Mucosa of stomach (tissue), 1 donor: Measurements from ENCODE around the gene ZNF358.

Experiments used
- H3K27me3 ChIP-seq: one replicate; pipeline ENCODE4 v1.7.0; 2013; ENCODE audit warnings: mild to moderate bottlenecking, low read length; ENCODE audit not compliant: control insufficient read depth, insufficient read depth
- H3K36me3 ChIP-seq: one replicate; pipeline ENCODE4 v1.7.0; 2013; ENCODE audit warnings: low read length; ENCODE audit not compliant: control insufficient read depth, insufficient read depth
- H3K4me1 ChIP-seq: one replicate; pipeline ENCODE4 v1.7.0; 2013; ENCODE audit warnings: mild to moderate bottlenecking, low read length; ENCODE audit not compliant: control insufficient read depth, insufficient read depth
- H3K4me3 ChIP-seq: one replicate; pipeline ENCODE4 v1.7.0; 2013; ENCODE audit warnings: low read length
- H3K9ac ChIP-seq: one replicate; pipeline ENCODE4 v1.7.0; 2013; ENCODE audit warnings: mild to moderate bottlenecking, low read length, moderate library complexity
- H3K9me3 ChIP-seq: one replicate; pipeline ENCODE4 v1.7.0; 2013; ENCODE audit warnings: mild to moderate bottlenecking, low read length, moderate library complexity; ENCODE audit not compliant: control insufficient read depth
- donor health status: Pancreatic carcinoma.

Gene ZNF358

DNA sequence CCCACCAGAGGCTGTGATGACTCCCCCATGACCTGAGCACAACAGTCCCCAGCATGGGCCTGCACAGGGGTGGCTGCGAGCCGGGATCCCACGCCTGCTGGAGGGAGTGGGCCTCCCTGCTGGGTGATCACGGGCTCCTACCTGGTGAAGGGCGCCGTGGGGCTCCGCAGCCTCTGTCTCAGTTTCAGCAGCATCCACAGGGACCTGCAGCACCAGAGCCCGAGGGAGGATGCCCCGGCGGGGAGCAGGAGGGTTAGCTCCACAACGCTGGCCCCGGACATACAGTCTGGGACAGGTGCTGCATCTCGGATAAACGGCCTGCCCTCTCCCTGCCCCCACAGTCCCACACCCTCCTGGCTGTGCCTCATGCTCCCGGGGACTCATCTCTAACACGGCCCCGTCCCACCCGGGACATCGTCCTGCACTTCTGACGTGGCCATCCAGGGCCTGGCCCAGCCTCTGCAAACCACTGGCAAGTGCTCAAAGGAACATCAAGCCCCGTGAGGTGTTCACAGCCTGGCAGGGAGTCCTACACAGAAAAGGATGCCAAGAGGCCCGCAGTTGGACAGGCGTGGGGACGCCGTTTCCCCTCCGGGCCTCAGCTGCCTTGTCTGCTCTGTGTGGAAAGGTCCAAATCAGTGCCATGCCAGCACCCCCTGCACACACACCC lies 37.6 kb upstream of the ZNF358 start:
- Histone ChIP-seq H3K9me3 (no peaks in the 10 kb centered on the region), H3K4me3 (no peak overlapping the region), H3K36me3 (no peaks in the 10 kb centered on the region), H3K4me1 (peaks cover 4% of the 10 kb centered on the region), H3K27me3 (no peaks in the 10 kb centered on the region), H3K9ac (no peak overlapping the region)

DNA sequence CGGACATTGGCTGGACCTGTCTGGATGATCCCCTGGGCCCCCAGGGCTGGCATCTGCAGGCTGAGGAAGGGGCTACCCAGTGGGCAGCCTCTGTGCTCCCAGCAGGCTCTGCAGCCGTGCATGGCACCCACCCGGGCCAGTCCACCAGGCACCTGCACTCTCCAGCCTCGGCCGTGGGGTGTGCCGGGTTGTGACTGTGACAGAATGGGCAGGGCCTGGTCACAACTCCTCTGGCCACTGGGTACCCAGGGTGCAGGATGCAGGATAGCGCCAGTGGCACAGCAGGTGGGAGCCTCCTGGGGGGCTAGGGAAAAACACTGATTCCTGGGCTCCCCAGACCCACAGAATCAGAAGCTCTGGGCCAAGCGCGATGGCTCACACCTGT lies 37.1 kb upstream of the ZNF358 start:
- no peak overlapping the region for H3K9ac ChIP-seq
- no peaks in the 10 kb centered on the region for H3K36me3 ChIP-seq
- no peaks in the 10 kb centered on the region for H3K9me3 ChIP-seq

DNA sequence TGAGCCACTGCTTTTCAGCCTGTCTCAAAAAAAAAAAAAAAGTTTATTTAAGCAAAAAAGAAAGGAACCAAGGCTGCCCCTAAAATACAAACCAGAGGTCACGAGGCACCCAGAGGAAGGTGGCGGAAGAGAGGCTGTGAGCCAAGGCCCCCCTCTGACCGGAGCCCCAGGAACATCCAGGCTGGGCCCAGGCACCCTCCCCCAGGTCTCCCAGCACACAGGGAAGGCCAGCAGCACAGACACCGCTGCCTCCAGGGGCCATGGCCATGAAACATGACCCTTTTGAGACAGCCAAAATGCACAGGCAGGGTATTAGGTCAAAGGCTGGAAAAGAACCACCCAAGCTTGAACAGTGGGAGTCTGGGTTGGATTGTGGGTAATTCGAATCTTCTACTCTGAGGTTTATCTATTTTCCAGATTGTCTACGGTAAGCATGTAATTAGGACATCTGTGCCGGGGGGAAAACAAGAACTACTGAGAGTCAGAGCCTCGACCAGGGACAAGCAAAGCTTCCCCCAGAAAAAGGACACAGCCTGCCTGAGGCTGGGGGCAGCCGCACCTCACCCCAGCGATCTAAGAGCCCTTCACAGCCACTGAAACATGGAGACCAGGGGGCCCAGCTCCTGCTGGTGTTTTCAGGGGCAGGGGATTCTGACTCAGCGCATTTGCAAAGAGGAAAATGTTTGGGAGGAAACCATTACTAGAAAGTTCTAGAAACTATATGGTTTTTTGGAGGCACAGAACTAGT lies 35.5 kb upstream of the ZNF358 start:
- no peak overlapping the region for H3K9ac ChIP-seq
- H3K4me1 ChIP-seq, result peaks cover 9% of the 10 kb centered on the region
- no peaks in the 10 kb centered on the region for H3K9me3 ChIP-seq
- H3K36me3 ChIP-seq, result no peaks in the 10 kb centered on the region
- H3K27me3 ChIP-seq, result no peaks in the 10 kb centered on the region
- H3K4me3 ChIP-seq, result no peak overlapping the region

More for the DNA sequence above, 37.1 kb upstream of the ZNF358 start:
- Histone ChIP-seq H3K27me3 (no peaks in the 10 kb centered on the region), H3K4me3 (no peak overlapping the region), H3K4me1 (peaks cover 9% of the 10 kb centered on the region)

DNA sequence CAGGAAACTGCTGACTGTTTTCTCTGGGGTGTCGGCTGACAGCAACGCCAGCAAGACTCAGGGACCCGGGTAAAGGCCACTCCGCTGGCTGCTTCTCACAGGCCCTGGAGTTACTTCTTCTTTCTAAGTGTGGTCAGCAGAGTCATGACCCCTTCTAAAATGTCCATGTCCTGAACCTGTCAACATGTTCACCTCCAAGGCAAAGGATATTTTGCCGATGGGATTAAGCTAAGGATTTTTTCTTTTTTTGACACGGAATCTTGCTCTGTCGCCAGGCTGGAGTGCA lies 35.0 kb upstream of the ZNF358 start:
- Histone ChIP-seq H3K9ac (no peak overlapping the region), H3K4me3 (no peak overlapping the region), H3K9me3 (no peaks in the 10 kb centered on the region), H3K36me3 (no peaks in the 10 kb centered on the region), H3K27me3 (no peaks in the 10 kb centered on the region), H3K4me1 (peaks cover 9% of the 10 kb centered on the region)

DNA sequence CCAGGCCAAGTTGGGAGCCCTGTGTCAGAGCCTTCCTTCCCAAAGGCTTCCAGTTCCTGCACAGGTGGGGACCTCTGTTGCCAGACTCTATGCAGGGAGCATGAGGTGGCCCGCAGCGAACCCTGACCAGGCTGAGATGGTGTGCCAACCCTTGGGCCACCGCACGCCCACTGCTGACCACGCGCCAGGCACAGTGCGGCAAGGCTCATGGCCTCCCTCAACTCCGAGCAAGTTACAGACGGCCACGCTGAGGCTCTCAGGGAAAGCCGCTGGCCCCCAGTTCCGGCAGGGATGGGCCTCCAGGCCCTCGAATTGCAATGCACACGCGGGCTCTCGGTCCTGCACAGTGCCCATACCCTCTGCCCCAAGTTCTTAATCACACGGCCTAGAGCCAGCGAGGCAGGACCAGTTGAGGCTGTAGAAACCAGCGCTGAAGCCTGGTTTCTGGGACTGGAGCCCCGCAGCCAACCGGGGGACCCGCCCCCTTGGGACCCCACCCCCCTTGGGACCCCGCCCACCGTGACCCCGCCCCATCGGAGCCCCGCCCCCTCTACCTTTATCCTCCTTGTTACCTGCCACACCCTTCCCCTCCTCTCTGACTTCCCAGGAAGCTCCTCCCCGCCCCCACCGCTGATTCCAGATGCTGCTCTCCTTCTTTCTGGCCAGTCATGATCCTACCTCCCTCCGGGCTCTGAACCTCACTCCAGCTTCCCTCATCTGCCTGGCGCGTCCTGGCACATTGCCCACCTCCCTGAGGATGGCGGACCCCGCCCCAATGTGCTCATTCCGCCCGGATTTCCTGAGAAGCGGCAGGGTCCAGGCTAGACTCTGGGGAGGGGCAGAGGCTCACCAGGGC lies 33.1 kb upstream of the ZNF358 start:
- H3K27me3 ChIP-seq, result no peaks in the 10 kb centered on the region
- H3K4me1 ChIP-seq, result peaks cover 9% of the 10 kb centered on the region
- no peaks in the 10 kb centered on the region for H3K9me3 ChIP-seq
- no peaks in the 10 kb centered on the region for H3K36me3 ChIP-seq
- no peak overlapping the region for H3K4me3 ChIP-seq
- no peak overlapping the region for H3K9ac ChIP-seq

DNA sequence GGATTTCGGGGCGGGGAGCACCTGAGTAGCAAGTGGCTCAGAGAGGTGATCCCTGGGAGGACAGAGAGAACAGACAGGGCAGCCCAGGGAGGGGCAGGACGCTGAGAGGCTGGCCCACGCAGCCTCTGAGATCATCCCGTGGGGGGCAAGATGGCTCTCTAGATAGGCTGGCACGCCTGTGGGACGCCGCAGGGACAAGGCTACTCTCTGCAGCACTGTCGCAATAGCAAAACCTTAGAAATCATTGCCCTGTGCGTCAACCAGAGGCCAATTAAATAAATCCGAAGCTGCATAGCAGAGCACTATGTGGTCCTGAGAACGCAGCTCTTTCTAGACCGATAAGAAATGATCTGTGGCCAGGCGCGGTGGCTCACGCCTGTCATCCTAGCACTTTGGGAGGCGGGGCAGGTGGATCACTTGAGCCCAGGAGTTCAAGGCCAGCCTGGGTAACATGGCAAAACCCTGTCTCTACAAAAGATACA lies 32.1 kb upstream of the ZNF358 start:
- no peak overlapping the region for H3K9ac ChIP-seq
- no peaks in the 10 kb centered on the region for H3K9me3 ChIP-seq
- no peaks in the 10 kb centered on the region for H3K27me3 ChIP-seq
- H3K4me3 ChIP-seq, result no peak overlapping the region
- peaks cover 15% of the 10 kb centered on the region for H3K4me1 ChIP-seq
- no peaks in the 10 kb centered on the region for H3K36me3 ChIP-seq

DNA sequence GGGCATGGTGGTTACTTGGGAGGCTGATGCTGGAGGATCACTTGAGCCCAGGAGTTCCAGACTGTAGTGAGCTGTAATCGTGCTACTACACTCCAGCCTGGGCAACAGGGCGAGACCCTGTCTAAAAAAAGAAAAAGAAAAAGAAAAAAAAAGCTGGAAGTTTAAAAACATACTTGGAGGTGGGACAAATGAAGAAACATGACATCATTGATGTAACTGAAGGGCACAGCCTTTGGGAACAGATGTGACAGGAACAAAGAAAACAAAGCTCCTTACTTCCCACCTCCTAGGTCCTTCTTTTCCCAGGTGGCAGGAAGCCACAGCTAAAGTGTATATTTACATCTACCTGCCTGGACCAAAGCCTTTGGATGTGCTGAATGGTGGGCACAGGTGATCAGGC lies 29.0 kb upstream of the ZNF358 start:
- Histone ChIP-seq H3K4me1 (peaks cover 23% of the 10 kb centered on the region), H3K36me3 (no peaks in the 10 kb centered on the region), H3K9me3 (no peaks in the 10 kb centered on the region)

DNA sequence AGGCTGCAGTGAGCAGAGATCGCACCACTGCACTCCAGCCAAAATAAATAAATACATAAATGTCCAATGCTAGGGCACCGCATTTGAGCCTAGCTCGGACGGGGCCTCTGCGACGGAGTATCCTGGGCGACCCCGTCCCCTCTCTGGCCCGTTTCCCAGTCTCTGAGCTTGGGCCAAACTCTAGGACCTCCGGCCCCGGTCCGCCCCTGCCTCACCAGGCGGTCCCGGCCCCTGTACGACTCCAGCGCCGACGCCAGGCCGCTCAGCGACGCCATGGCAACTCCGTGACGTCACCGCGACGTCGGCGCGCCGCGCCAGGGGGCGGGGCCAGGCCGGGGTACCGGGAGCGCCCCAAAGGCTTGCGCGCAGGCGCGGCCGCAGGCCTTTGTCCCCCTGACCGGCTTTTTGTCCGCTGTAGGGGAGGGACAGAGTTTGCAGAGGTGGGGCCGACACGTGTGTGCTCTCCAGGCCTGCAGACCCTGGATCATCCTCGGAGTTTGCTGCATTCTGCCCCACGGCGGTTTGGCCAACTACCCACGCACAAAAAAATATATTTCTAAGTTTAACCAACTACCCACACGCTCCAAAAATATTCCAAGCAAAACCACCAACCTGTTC lies 27.1 kb upstream of the ZNF358 start, which contains the start of gene PEX11G:
Gene PEX11G, minus strand, starts transcription at position 300 of the 618 bp plus-strand sequence. Its CDS starts 25 bp downstream, at position 275.
- Histone ChIP-seq H3K9me3 (no peaks in the 10 kb centered on the region), H3K9ac (peak within 1 kb of the TSS; percentile 83), H3K4me1 (peaks cover 14% of the 10 kb centered on the region), H3K4me3 (peak within 1 kb of the TSS; percentile 48), H3K27me3 (no peaks in the 10 kb centered on the region), H3K36me3 (no peaks in the 10 kb centered on the region)

More for the DNA sequence above, 29.0 kb upstream of the ZNF358 start:
- Histone ChIP-seq H3K4me3 (no peak overlapping the region), H3K27me3 (no peaks in the 10 kb centered on the region), H3K9ac (no peak overlapping the region)

DNA sequence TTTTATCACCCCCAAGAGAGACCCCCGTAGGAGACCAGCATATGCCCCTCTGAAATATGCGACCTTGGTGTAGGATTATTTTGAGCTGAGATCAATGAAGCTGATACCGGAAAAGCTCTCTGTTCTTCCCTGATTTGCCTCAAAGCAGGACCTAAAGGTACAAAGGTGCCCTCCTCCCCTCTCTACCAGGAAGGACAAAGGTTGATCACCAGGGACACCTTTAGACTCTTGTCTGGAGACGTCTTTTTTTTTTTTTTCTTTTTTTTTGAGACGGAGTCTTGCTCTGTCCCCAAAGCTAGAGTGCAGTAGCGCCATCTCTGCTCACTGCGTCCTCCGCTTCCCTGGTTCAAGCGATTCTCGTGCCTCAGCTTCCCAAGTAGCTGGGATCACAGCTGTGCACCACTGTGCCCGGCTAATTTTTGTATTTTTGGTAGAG lies 26.3 kb upstream of the ZNF358 start:
- no peaks in the 10 kb centered on the region for H3K9me3 ChIP-seq
- no peak overlapping the region for H3K9ac ChIP-seq
- no peaks in the 10 kb centered on the region for H3K27me3 ChIP-seq
- no peaks in the 10 kb centered on the region for H3K36me3 ChIP-seq
- no peak overlapping the region for H3K4me3 ChIP-seq
- peaks cover 18% of the 10 kb centered on the region for H3K4me1 ChIP-seq

DNA sequence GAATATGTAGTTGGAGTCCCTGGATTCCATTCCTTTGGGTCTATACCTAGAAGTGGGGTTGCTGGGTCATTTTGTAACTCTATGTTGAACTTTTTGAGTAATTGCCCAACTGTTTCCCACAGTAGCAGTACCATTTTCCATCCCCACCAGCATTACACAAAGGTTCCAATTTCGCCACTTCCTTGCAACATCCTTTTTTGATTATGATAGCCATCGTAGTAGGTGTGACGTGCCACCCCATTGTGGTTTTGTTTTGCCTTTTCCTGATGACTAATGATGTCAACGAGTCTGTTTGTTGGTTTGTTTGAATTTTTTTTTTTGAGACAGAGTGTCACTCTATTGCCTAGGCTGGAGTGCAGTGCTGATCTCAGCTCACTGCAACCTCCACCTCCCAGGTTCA lies 23.8 kb upstream of the ZNF358 start:
- no peaks in the 10 kb centered on the region for H3K27me3 ChIP-seq
- no peak overlapping the region for H3K9ac ChIP-seq
- H3K9me3 ChIP-seq, result no peaks in the 10 kb centered on the region
- H3K36me3 ChIP-seq, result no peaks in the 10 kb centered on the region
- no peak overlapping the region for H3K4me3 ChIP-seq
- H3K4me1 ChIP-seq, result peaks cover 18% of the 10 kb centered on the region

DNA sequence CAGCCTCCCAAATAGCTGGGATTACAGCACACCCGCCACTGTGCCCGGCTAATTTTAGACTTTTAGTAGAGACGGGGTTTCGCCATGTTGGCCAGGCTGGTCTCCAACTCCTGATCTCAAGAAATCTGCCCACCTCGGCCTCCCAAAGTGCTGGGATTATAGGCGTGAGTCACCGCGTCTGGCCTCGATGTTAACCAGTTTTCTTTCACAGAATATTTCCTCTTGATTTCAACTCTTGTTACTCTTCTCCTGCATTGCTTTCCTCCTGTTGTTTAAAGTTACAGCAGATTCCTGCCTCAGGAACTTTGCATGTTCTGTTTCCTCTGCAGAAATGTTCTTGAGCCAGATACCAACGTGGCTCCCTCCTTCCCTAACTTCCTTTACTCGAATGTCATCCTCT lies 23.3 kb upstream of the ZNF358 start:
- peaks cover 18% of the 10 kb centered on the region for H3K4me1 ChIP-seq
- no peak overlapping the region for H3K4me3 ChIP-seq
- no peaks in the 10 kb centered on the region for H3K9me3 ChIP-seq
- H3K36me3 ChIP-seq, result no peaks in the 10 kb centered on the region
- H3K9ac ChIP-seq, result no peak overlapping the region
- no peaks in the 10 kb centered on the region for H3K27me3 ChIP-seq
